ENCODE measurements around the gene TCEAL4.

TCEAL4 gene

DNA sequence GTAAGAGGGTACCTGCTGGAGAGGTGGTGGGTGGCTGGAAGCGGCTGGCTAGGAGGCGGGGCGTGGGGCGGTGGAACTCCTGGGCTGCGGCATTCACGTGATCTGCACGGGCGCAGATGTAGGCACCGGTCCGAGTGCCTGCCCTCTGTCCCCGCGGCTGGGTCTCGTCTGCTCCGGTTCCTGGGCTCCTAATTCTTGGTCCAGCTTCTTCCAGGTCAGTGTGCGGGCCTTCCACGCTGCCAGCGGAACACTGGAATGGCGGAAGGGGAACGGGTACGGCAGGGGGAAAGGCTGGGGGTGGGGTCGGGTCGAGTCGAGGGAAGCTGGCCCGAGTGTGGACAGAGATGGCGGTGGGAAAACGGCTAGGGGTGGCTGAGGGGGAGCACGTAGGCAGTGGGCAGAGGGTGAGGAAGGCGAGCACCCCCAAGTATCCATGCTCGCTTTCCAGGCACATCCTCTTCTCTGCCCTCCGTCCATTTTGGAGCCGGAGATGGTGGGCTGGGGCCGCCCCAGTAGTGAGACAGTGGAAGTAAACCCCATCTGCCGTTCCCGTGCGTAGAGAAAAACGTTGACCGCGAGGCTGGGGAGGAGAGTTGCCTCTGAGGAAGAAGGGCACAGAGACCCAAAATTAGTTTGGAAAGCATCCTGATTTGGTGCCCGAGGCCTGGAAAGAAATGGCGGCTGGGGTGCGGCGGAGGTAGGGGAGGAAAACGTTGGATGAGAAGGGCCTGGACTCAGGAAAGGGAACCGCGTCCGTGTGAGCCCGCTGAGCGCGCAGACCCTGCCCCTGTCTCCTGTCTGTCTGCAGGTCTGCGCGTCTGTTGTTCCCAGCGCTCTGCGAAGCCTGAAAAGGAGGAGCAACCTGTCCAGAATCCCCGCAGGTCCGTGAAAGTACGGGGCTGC lies at the start of gene TCEAL4:
TSS of gene TCEAL4 (plus strand) at position 105 of the 903 bp plus-strand sequence. CDS start 1,161 bp downstream, outside the sequence.
- Mint-ChIP-seq H3K27me3 (no peaks in the 10 kb centered on the region), H3K36me3 (no peaks in the 10 kb centered on the region), H3K9me3 (no peaks in the 10 kb centered on the region), H3K4me3 (peak within 1 kb of the TSS; percentile 91), H3K27ac (peak within 1 kb of the TSS; percentile 85), H3K4me1 (peaks cover 18% of the 10 kb centered on the region)
- peak; percentile 82 for ATAC-seq

- no peaks in the 10 kb centered on the region for H3K9me3 Mint-ChIP-seq
- H3K27ac Mint-ChIP-seq: no peak overlapping the region
- H3K4me1 Mint-ChIP-seq: peaks cover 7% of the 10 kb centered on the region
- no peaks in the 10 kb centered on the region for H3K36me3 Mint-ChIP-seq
- H3K27me3 Mint-ChIP-seq: no peaks in the 10 kb centered on the region
- no peak for ATAC-seq
- no peak overlapping the region for H3K4me3 Mint-ChIP-seq
Observed at GRCh38 chrX:103536071-103536470, 49.2 kb upstream of the TCEAL4 start.

DNA sequence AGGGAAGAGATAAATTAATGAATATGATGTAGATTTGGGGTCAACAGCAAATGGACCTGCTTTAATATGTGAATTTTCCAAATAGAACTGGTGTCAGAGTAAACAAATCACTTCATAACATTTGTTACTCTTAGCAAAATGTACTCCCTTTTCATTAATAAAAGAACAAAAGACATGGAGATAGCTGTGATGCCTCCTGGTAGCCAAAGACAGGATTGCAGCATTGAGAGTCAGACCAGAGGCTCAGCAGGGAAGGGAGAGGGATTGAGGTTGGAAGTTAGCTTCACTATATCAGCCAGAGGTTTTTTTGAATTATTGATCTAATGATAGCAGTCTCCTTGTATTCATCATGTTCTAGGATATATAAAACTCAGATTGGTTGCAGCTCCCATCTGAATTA lies 48.6 kb upstream of the TCEAL4 start:
- no peak overlapping the region for H3K27ac Mint-ChIP-seq
- H3K27me3 Mint-ChIP-seq: no peaks in the 10 kb centered on the region
- H3K9me3 Mint-ChIP-seq: no peaks in the 10 kb centered on the region
- no peak for ATAC-seq
- peaks cover 7% of the 10 kb centered on the region for H3K4me1 Mint-ChIP-seq
- no peaks in the 10 kb centered on the region for H3K36me3 Mint-ChIP-seq
- H3K4me3 Mint-ChIP-seq: no peak overlapping the region

DNA sequence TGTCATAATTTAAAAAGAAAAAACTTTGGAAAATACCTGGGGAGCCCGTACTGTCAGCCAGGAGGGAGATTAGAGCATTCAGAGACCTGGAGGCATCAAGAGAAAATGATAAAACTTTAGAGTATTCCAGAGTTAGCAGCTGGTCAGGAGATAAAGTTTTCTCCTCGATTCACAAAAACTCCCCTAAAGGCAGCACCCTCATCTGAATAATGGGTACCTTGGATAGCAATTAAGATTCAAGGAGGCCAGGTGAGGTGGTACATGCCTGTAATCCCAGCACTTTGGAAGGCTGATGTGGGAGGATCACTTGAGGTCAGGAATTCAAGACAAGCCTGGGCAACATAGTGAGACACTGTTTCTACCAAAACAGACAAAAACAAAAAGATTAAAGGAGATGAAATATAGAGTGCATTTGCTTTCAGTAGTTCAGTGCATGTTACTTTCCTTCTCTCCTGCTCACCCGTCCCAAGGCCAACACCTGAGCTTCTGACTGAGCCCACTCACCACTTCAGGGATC lies 47.4 kb upstream of the TCEAL4 start:
- Mint-ChIP-seq H3K4me1 (peaks cover 7% of the 10 kb centered on the region), H3K4me3 (no peak overlapping the region), H3K27me3 (no peaks in the 10 kb centered on the region), H3K27ac (no peak overlapping the region), H3K9me3 (no peaks in the 10 kb centered on the region), H3K36me3 (no peaks in the 10 kb centered on the region)
- ATAC-seq: no peak

GRCh38 chrX:103538728-103539127 lies 46.6 kb upstream of the TCEAL4 start:
- H3K4me1 Mint-ChIP-seq: peaks cover 3% of the 10 kb centered on the region

DNA sequence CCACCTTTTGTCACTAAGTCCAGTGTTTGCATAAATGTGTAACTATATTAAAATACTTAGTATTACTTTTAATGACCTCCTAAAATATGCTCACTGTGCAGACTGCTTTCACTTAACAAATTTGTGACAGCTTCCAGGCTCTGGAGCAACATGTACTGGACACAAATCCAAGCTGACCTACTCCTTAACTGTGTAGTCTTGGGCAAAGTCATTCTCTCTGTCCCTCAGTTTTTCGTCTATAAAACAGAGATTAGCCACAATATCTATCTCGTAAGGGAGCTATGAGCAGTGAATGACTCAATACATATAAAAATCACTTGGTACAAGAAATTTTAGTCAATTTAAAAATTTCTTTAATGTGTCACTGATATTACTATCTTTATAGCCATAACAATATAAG lies 45.6 kb upstream of the TCEAL4 start:
- Mint-ChIP-seq H3K27me3 (no peaks in the 10 kb centered on the region), H3K9me3 (no peaks in the 10 kb centered on the region), H3K36me3 (no peaks in the 10 kb centered on the region), H3K4me1 (no peaks in the 10 kb centered on the region), H3K27ac (no peak overlapping the region), H3K4me3 (no peak overlapping the region)
- ATAC-seq: no peak

More at GRCh38 chrX:103538728-103539127, 46.6 kb upstream of the TCEAL4 start:
- Mint-ChIP-seq H3K36me3 (no peaks in the 10 kb centered on the region), H3K9me3 (no peaks in the 10 kb centered on the region), H3K4me3 (no peak overlapping the region), H3K27me3 (no peaks in the 10 kb centered on the region), H3K27ac (no peak overlapping the region)
- ATAC-seq: no peak

GRCh38 chrX:103540145-103540544 lies 45.2 kb upstream of the TCEAL4 start:
- Mint-ChIP-seq H3K4me3 (no peak overlapping the region), H3K36me3 (no peaks in the 10 kb centered on the region), H3K27me3 (no peaks in the 10 kb centered on the region), H3K4me1 (no peaks in the 10 kb centered on the region), H3K9me3 (no peaks in the 10 kb centered on the region), H3K27ac (no peak overlapping the region)
- no peak for ATAC-seq

DNA sequence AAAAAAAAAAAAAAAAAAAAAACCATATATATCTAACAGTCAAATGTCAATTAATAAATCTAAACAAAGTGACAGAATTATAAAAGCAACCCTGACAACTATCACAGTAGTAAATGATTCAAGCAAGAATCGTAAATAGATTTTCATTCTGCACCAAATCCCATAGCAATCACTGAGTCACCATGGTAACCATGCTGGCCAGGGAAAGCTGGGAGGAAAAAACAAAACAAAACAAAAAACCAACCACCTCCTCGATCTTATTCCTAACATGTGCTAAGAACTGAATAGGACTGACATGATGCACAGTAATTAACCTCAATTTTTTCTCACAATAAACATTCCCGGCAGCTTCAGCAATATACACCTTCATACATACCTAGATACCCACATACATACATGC lies 35.4 kb upstream of the TCEAL4 start:
- no peak for ATAC-seq
- no peaks in the 10 kb centered on the region for H3K9me3 Mint-ChIP-seq
- H3K4me1 Mint-ChIP-seq: no peaks in the 10 kb centered on the region
- H3K27me3 Mint-ChIP-seq: no peaks in the 10 kb centered on the region
- H3K27ac Mint-ChIP-seq: no peak overlapping the region
- no peaks in the 10 kb centered on the region for H3K36me3 Mint-ChIP-seq
- H3K4me3 Mint-ChIP-seq: no peak overlapping the region

DNA sequence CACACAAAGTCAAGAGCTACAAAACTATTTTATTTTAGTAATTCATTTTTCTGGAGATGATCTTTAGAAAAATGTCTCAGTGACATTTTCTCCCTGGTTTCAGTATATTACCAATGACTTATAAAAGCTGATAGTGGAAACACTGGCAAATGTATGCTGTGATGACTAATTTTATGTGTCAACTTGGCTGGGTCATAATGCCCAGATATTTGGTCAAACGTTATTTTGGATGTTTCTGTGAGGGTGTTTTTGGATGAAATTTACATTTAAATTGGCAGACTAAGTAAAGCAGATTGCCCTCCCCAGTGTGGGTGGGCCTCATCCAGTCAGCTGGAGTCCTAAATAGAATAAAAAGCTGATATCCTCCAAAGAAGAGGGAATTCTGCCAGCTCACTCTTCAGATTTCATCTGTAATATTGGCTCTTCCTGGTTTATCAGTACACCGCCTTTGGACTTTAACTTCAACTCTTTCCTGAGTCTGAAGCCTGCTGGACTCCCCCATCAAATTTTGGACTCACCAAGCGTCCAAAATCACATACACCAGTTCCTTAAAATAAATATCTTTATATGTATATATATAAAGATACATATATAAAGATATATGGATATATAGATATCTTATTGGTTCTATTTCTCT lies 34.8 kb upstream of the TCEAL4 start:
- no peak for ATAC-seq
- H3K27me3 Mint-ChIP-seq: no peaks in the 10 kb centered on the region
- no peaks in the 10 kb centered on the region for H3K4me1 Mint-ChIP-seq
- H3K9me3 Mint-ChIP-seq: no peaks in the 10 kb centered on the region
- H3K4me3 Mint-ChIP-seq: no peak overlapping the region
- no peak overlapping the region for H3K27ac Mint-ChIP-seq
- no peaks in the 10 kb centered on the region for H3K36me3 Mint-ChIP-seq

DNA sequence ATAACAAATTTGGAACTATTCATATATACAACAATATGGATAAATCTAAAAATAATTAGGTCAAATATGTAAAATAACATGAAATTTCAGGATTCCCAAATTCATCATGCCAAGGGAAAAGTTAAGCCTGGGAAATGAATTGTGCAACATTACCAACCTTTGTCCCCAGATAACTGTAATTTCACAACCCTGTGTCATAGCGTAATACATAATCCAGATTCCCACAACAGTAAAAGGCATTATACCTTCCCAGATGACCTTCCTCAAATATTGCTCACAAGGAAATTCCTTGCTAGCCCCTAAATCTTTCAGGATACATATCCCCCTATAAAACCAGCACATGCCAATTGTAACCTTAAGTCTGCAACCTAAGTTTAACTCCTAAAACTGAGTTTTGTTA lies 33.1 kb upstream of the TCEAL4 start:
- no peaks in the 10 kb centered on the region for H3K9me3 Mint-ChIP-seq
- H3K27ac Mint-ChIP-seq: no peak overlapping the region
- H3K27me3 Mint-ChIP-seq: no peaks in the 10 kb centered on the region
- no peak for ATAC-seq
- no peak overlapping the region for H3K4me3 Mint-ChIP-seq
- no peaks in the 10 kb centered on the region for H3K36me3 Mint-ChIP-seq
- H3K4me1 Mint-ChIP-seq: no peaks in the 10 kb centered on the region

- H3K4me3 Mint-ChIP-seq: peak overlapping the region; percentile 89
- no peaks in the 10 kb centered on the region for H3K27me3 Mint-ChIP-seq
- H3K36me3 Mint-ChIP-seq: no peaks in the 10 kb centered on the region
- ATAC-seq: peak; percentile 78
- H3K9me3 Mint-ChIP-seq: no peaks in the 10 kb centered on the region
- H3K27ac Mint-ChIP-seq: peak overlapping the region; percentile 87
- no peaks in the 10 kb centered on the region for H3K4me1 Mint-ChIP-seq
Observed at GRCh38 chrX:103554687-103555424, 30.5 kb upstream of the TCEAL4 start.

- no peaks in the 10 kb centered on the region for H3K36me3 Mint-ChIP-seq
- ATAC-seq: no peak
- H3K9me3 Mint-ChIP-seq: no peaks in the 10 kb centered on the region
- H3K4me1 Mint-ChIP-seq: no peaks in the 10 kb centered on the region
- H3K27me3 Mint-ChIP-seq: no peaks in the 10 kb centered on the region
- H3K4me3 Mint-ChIP-seq: no peak overlapping the region
- H3K27ac Mint-ChIP-seq: no peak overlapping the region
Observed at GRCh38 chrX:103556963-103557612, 28.2 kb upstream of the TCEAL4 start.

DNA sequence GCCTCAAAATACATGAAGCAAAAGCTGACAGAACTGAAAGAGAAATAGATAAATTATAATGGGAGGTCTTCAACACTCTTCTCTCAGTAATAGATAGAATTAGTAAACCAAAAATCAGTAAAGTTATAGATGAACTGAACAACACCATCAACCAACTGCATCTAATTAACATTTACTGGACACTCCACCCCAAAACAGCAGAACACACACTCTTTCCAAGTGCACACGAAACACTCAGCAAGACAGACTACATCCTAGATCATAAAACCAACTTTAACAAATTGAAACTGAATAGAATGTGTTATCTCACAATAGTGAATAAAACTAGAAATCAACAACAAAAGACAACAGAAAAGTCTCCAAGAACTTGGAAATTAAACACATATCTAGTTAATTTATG lies 25.1 kb upstream of the TCEAL4 start:
- Mint-ChIP-seq H3K36me3 (no peaks in the 10 kb centered on the region), H3K27ac (no peak overlapping the region), H3K4me3 (no peak overlapping the region), H3K27me3 (no peaks in the 10 kb centered on the region), H3K4me1 (no peaks in the 10 kb centered on the region), H3K9me3 (no peaks in the 10 kb centered on the region)
- ATAC-seq: no peak

GRCh38 chrX:103562801-103563200 lies 22.5 kb upstream of the TCEAL4 start:
- no peak for ATAC-seq

GRCh38 chrX:103565197-103565596 lies 20.1 kb upstream of the TCEAL4 start:
- H3K36me3 Mint-ChIP-seq: no peaks in the 10 kb centered on the region

More at GRCh38 chrX:103562801-103563200, 22.5 kb upstream of the TCEAL4 start:
- Mint-ChIP-seq H3K9me3 (no peaks in the 10 kb centered on the region), H3K36me3 (no peaks in the 10 kb centered on the region), H3K27me3 (no peaks in the 10 kb centered on the region), H3K27ac (no peak overlapping the region), H3K4me1 (no peaks in the 10 kb centered on the region), H3K4me3 (no peak overlapping the region)

More at GRCh38 chrX:103565197-103565596, 20.1 kb upstream of the TCEAL4 start:
- Mint-ChIP-seq H3K27me3 (no peaks in the 10 kb centered on the region), H3K27ac (no peak overlapping the region), H3K4me1 (no peaks in the 10 kb centered on the region), H3K4me3 (no peak overlapping the region), H3K9me3 (no peaks in the 10 kb centered on the region)
- no peak for ATAC-seq
